ENCODE measurements around the gene TAS2R3. TPM values are rescaled to one million over a fixed set of nuclear protein-coding genes. Genes with fewer than 3 reads are reported as not detected.

The TAS2R3 gene
- total RNA-seq, 1 experiment from 2014 or later, result 3.1 TPM

DNA sequence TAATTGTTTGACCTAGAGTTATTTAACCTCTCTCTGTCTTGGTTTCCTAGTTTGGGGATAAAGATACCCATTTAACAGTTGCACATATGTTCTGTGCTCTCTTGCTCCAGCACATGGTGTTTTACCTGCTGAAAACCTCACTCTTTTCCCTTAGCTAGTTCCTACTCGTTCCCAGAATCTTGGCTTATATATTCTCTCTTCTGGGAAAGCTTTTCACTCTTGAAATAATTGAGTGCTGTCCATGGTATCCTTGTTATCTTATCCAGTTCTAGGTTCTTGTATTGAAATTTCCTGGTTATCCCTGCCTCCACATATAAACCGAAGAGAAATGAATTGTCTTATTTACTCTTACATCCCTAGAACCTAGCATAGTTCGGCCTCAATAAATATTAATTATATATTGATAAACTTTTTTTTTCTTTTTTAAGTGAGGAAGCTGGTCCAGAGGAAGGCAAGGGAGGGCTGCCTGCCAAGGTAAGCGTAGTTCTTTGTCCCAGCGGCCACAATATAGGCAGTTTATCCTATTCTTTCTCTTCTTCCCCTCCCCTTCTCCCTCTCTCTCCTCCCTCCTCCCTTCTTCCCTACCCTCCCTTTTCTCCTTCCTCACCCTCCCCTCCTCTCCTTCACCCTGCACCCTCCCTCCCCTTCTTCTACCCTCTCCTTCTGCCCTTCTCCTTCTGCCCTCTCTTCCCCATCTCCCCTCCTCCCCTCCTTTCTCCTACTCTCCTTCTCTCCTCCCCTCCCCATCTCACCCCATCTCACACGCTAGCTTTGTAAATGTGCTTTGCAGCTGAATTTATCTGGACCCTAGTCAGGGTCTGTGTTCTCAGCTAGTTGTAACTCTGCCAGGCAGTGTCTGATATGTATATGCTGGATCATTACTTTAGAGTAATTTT lies 47.9 kb upstream of the TAS2R3 start:
- ChIA-PET CTCF (interaction anchor here (0.5 to 0.9 kb wide), 3 partner anchors 9 to 33 kb away, joined by 3 to 4 read pairs (median 3); no protein-coding TSS in a partner anchor), POLR2A (no interaction called here)
- intact Hi-C loops (cut with micrococcal nuclease), result no loop called here
- no peaks in the 10 kb centered on the region for H3K36me3 Mint-ChIP-seq (ENCODE audit: insufficient read depth, unreplicated experiment)
- no TSS peak for BruUV-seq (replicated peaks)
- TF ChIP-seq, protein P1, sequence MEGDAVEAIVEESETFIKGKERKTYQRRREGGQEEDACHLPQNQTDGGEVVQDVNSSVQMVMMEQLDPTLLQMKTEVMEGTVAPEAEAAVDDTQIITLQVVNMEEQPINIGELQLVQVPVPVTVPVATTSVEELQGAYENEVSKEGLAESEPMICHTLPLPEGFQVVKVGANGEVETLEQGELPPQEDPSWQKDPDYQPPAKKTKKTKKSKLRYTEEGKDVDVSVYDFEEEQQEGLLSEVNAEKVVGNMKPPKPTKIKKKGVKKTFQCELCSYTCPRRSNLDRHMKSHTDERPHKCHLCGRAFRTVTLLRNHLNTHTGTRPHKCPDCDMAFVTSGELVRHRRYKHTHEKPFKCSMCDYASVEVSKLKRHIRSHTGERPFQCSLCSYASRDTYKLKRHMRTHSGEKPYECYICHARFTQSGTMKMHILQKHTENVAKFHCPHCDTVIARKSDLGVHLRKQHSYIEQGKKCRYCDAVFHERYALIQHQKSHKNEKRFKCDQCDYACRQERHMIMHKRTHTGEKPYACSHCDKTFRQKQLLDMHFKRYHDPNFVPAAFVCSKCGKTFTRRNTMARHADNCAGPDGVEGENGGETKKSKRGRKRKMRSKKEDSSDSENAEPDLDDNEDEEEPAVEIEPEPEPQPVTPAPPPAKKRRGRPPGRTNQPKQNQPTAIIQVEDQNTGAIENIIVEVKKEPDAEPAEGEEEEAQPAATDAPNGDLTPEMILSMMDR (IDR thresholded peaks at IDR 0.05; ENCODE audit: unreplicated experiment), result no peak
- no peaks in the 10 kb centered on the region for H3K4me1 Mint-ChIP-seq (ENCODE audit: insufficient read depth, unreplicated experiment)
- no peaks in the 10 kb centered on the region for H3K27me3 Mint-ChIP-seq (ENCODE audit: insufficient read depth, unreplicated experiment)
- DNase-seq (ENCODE audit: unreplicated experiment), result no peak
- H3K4me3 Mint-ChIP-seq (ENCODE audit: unreplicated experiment), result no peak overlapping the region
- no peak overlapping the region for H3K27ac Mint-ChIP-seq (ENCODE audit: low read depth, unreplicated experiment)
- H3K9me3 Mint-ChIP-seq (ENCODE audit: unreplicated experiment), result no peaks in the 10 kb centered on the region

GRCh38 chr7:141717450-141717849 lies 46.4 kb upstream of the TAS2R3 start:
- TF ChIP-seq, protein P1 (IDR thresholded peaks at IDR 0.05; ENCODE audit: unreplicated experiment), result no peak
- BruUV-seq (replicated peaks), result no TSS peak
- H3K36me3 Mint-ChIP-seq (ENCODE audit: insufficient read depth, unreplicated experiment), result no peaks in the 10 kb centered on the region
- H3K9me3 Mint-ChIP-seq (ENCODE audit: unreplicated experiment), result no peaks in the 10 kb centered on the region
- H3K4me1 Mint-ChIP-seq (ENCODE audit: insufficient read depth, unreplicated experiment), result no peaks in the 10 kb centered on the region
- no peak for DNase-seq (ENCODE audit: unreplicated experiment)
- ChIA-PET CTCF (interaction anchor here (0.6 to 1.5 kb wide), 3 partner anchors 9 to 62 kb away, joined by 3 to 5 read pairs (median 5); partner anchors contain the start of gene SSBP1), POLR2A (interaction anchor here (1.9 kb wide), 1 partner anchor 14 kb away, joined by 6 read pairs; no protein-coding TSS in a partner anchor)
- intact Hi-C loops (cut with micrococcal nuclease), result no loop called here
- no peaks in the 10 kb centered on the region for H3K27me3 Mint-ChIP-seq (ENCODE audit: insufficient read depth, unreplicated experiment)
- H3K4me3 Mint-ChIP-seq (ENCODE audit: unreplicated experiment), result no peak overlapping the region
- H3K27ac Mint-ChIP-seq (ENCODE audit: low read depth, unreplicated experiment), result no peak overlapping the region

DNA sequence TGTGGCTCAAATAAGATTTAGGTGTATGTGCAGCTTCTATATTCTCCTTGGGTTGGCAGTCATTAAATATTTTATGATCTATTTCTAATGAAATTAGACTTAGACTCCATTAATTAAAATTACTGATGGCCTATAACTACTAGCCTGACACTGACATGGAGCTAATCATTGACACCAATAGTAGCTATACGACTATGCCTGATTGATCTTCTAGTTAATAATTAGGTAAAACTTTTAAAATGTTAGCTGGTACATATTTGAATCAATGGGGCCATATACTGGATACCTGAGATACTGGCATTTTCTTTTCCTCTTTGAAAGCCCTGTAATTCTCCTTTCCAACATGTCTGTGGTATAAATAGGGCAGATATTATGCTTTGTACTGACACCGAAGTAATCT lies 41.4 kb upstream of the TAS2R3 start:
- Mint-ChIP-seq H3K27me3 (ENCODE audit: insufficient read depth, unreplicated experiment) (no peaks in the 10 kb centered on the region), H3K4me1 (ENCODE audit: insufficient read depth, unreplicated experiment) (no peaks in the 10 kb centered on the region), H3K9me3 (ENCODE audit: unreplicated experiment) (no peaks in the 10 kb centered on the region), H3K4me3 (ENCODE audit: unreplicated experiment) (no peak overlapping the region), H3K27ac (ENCODE audit: low read depth, unreplicated experiment) (no peak overlapping the region), H3K36me3 (ENCODE audit: insufficient read depth, unreplicated experiment) (no peaks in the 10 kb centered on the region)
- ChIA-PET POLR2A (interaction anchor here (1.2 to 1.3 kb wide), 2 partner anchors 10 to 16 kb away, joined by 3 to 4 read pairs; partner anchors contain the start of gene SSBP1), CTCF (interaction anchor here (0.8 to 2.5 kb wide), 4 partner anchors 9 to 68 kb away, joined by 3 to 11 read pairs (median 4); partner anchors contain the start of gene SSBP1)
- no peak for DNase-seq (ENCODE audit: unreplicated experiment)
- no TSS peak for BruUV-seq (replicated peaks)
- intact Hi-C loops (cut with micrococcal nuclease), result no loop called here
- TF ChIP-seq, protein P1 (IDR thresholded peaks at IDR 0.05; ENCODE audit: unreplicated experiment), result no peak

DNA sequence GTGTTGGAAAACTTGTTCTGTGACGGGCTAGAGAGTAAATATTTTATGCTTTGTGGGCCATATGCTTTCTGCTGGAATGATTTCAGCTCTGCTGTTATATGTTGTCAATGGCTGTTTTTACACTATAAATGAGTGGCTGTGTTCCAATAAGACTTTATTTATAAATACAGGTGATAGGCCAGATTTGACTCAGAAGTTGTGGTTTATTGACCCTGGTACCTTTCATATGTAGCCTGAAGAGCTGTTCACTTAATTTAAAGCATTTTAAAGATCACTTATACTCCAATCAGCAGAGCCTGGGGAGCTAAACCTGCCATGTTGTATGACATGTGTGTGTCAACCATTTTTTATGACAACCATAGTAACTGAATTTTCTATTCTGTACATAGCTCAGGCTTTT lies 34.9 kb upstream of the TAS2R3 start:
- TF ChIP-seq, protein P1 (IDR thresholded peaks at IDR 0.05; ENCODE audit: unreplicated experiment), result no peak
- H3K9me3 Mint-ChIP-seq (ENCODE audit: unreplicated experiment), result no peaks in the 10 kb centered on the region
- BruUV-seq (replicated peaks), result no TSS peak
- intact Hi-C loops (cut with micrococcal nuclease), result no loop called here
- no peaks in the 10 kb centered on the region for H3K4me1 Mint-ChIP-seq (ENCODE audit: insufficient read depth, unreplicated experiment)
- no peak for DNase-seq (ENCODE audit: unreplicated experiment)
- no peak overlapping the region for H3K27ac Mint-ChIP-seq (ENCODE audit: low read depth, unreplicated experiment)
- POLR2A ChIA-PET, result interaction anchor here (0.8 kb wide), 1 partner anchor 131 kb away, joined by 3 read pairs; no protein-coding TSS in a partner anchor
- H3K4me3 Mint-ChIP-seq (ENCODE audit: unreplicated experiment), result no peak overlapping the region
- CTCF ChIA-PET, result interaction anchor here (0.8 kb wide), 1 partner anchor 9 kb away, joined by 4 read pairs; the partner anchor contains the start of gene SSBP1
- H3K27me3 Mint-ChIP-seq (ENCODE audit: insufficient read depth, unreplicated experiment), result no peaks in the 10 kb centered on the region
- H3K36me3 Mint-ChIP-seq (ENCODE audit: insufficient read depth, unreplicated experiment), result no peaks in the 10 kb centered on the region
